Thymus (tissue), 11 donors: ENCODE measurements around the gene GPR32. TPM values are rescaled to one million over a fixed set of nuclear protein-coding genes. Genes with fewer than 3 reads are reported as not detected.
"Not testable (repeated sequence)": the region's sequence is repeated elsewhere in the genome, so short reads cannot be mapped to it uniquely, and the experiment has no call there.

Source experiments
- DNase-seq, 9 donors: peaks; one replicate each; pipeline ENCODE4 v3.0.0-alpha.2; 2013; ENCODE audit warnings: low spot score in 9 of 9, low read depth in 6 of 9, missing footprints in 1 of 9
- H3K27ac ChIP-seq, 2 donors: one replicate each; pipeline ENCODE4 v1.5.1; 2013; ENCODE audit warnings: control low read depth in 1 of 2, low read depth in 1 of 2, low read length in 1 of 2, mild to moderate bottlenecking in 1 of 2, moderate library complexity in 1 of 2
- H3K27me3 ChIP-seq, 2 donors: one replicate each; pipeline ENCODE4 v1.5.1; 2013; ENCODE audit warnings: low read length in 1 of 2; ENCODE audit not compliant: control insufficient read depth in 2 of 2, insufficient read depth in 1 of 2
- H3K36me3 ChIP-seq, 2 donors: one replicate each; pipeline ENCODE4 v1.5.1; 2013; ENCODE audit warnings: low read length in 1 of 2, mild to moderate bottlenecking in 1 of 2, moderate library complexity in 1 of 2; ENCODE audit not compliant: control insufficient read depth in 2 of 2, insufficient read depth in 2 of 2
- H3K4me1 ChIP-seq, 2 donors: one replicate each; pipeline ENCODE4 v1.5.1; 2013; ENCODE audit warnings: low read length in 2 of 2; ENCODE audit not compliant: control insufficient read depth in 2 of 2, insufficient read depth in 2 of 2
- H3K4me3 ChIP-seq, 2 donors: one replicate each; pipeline ENCODE4 v1.5.1; 2013; ENCODE audit warnings: low read length in 2 of 2, control low read depth in 1 of 2, mild to moderate bottlenecking in 1 of 2
- H3K9me3 ChIP-seq, 2 donors: one replicate each; pipeline ENCODE4 v1.5.1; 2013; ENCODE audit warnings: low read length in 1 of 2, mild to moderate bottlenecking in 1 of 2; ENCODE audit not compliant: control insufficient read depth in 2 of 2, insufficient read depth in 1 of 2
- WGBS: extraction: QIAGEN DNeasy Blood & Tissue Kit; methylation state at CpG from one replicate; pipeline ENCODE4 v1.1.7; 2013; 5-methylcytosine and 5-hydroxymethylcytosine counted together
- polyA plus RNA-seq: library from polyadenylated mRNA; stranded (reverse); fragments of 200-250 nt; gene quantifications from one replicate; pipeline ENCODE4 v1.2.3, GENCODE V29; 2013
- total RNA-seq: library from RNA; stranded (reverse); fragments of 120-200 nt; gene quantifications from one replicate; pipeline ENCODE4 v1.2.4, GENCODE V29; 2013
- donor health status: healthy.

The GPR32 gene
- total and polyA plus RNA-seq, 2 donors = 0.07 TPM; not detected in 1

GRCh38 chr19:50801107-50801506, 30.8 kb downstream of the GPR32 start:
- Histone ChIP-seq H3K9me3 (no peaks in the 10 kb centered on the region), H3K4me3 (no peak overlapping the region), H3K27ac (no peak overlapping the region), H3K27me3 (no peaks in the 10 kb centered on the region), H3K4me1 (peaks cover 14% of the 10 kb centered on the region in 2 donors), H3K36me3 (peaks cover 45 to 52% of the 10 kb centered on the region in 2 donors)
- no peak for DNase-seq
- 96% methylated on average over 8 of the region's 8 CpGs for WGBS

GRCh38 chr19:50803633-50804419, 33.6 kb downstream of the GPR32 start:
- Histone ChIP-seq H3K9me3 (no peaks in the 10 kb centered on the region), H3K27me3 (no peaks in the 10 kb centered on the region), H3K4me1 (peaks cover 14% of the 10 kb centered on the region in 2 donors), H3K36me3 (peaks cover 21 to 28% of the 10 kb centered on the region in 2 donors), H3K27ac (peak overlapping the region; percentile 99), H3K4me3 (peak overlapping the region; percentile 81 to 94)
- peak in 2 of 9 donors; percentile 20 to 28 for DNase-seq
- WGBS = under 1% methylated on average over 40 of the region's 40 CpGs

DNA sequence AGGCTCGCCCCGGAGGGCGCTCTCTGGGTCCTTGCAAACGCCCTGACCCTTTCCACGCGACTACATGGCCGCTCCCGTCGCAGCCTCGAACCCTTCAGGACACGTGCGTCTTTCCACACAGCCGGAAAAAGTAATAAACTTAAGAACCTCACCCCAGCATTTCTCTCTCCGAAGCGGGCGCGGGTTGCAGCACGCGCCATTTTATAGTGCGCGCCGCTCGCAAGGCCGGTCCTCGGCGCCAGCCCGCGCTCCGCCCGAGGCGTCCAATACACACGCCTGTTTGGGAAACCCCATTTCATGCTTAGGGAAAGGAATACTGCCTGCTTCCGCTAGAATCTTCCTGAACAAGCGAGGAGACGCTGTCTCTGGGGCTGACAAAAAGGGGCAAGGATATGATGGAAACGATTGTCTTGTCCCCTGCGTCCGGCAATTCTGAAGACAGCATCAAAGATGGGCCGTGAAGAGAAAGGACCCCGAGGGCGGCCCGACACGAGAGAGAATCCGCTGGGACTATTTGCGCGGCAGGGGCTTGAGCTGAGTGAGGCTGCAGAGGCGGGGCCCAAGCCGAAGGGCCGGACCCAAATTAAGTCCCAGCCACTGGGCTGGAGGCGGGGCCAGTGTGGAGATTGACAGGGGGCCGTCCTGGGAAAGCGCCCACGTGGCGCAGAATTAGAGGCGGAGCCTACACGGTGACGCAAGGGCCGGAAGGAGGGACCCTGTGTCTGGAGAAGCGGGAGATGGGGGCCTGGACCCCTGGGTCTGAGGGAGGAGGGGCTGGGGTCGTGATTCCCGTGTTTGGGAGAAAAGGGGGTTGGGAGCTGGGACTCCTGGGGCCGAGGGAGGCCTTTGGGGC, 34.4 kb downstream of the GPR32 start:
- Histone ChIP-seq H3K27me3 (no peaks in the 10 kb centered on the region), H3K9me3 (no peaks in the 10 kb centered on the region), H3K36me3 (peaks cover 13 to 20% of the 10 kb centered on the region in 2 donors), H3K4me1 (peaks cover 14% of the 10 kb centered on the region in 2 donors), H3K27ac (peak overlapping the region; percentile 99), H3K4me3 (peak overlapping the region; percentile 81 to 94)
- DNase-seq = peak; percentile 92 to 99 (median 96)
- under 1% methylated on average over 62 of the region's 62 CpGs for WGBS

DNA sequence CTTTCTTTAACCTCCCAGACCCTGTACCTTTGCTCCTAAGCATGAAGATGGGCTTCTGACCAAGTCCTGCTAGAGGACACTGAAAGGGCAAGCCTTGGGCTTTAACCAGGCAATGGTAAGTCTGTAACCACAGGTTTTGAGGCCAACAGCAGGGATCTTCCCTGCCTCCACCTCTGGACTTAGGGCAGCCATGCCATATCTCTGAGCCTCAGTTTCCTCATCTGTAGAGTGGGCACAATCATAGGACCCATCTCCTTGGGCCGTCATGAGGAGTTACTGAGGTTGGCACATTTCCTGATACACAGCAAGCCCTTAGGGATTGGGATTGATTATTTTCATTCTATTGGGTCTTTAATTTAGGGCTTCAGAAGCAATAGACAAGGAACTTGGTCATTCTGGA, 38.6 kb downstream of the GPR32 start:
- Histone ChIP-seq H3K4me1 (peaks cover under 1 to 4% of the 10 kb centered on the region in 2 donors), H3K27me3 (no peaks in the 10 kb centered on the region), H3K9me3 (no peaks in the 10 kb centered on the region), H3K36me3 (no peaks in the 10 kb centered on the region), H3K27ac (no peak overlapping the region), H3K4me3 (no peak overlapping the region)
- WGBS = 77% methylated on average over 1 of the region's 1 CpG
- DNase-seq = no peak

- not testable (repeated sequence) for H3K9me3 ChIP-seq, H3K4me1 ChIP-seq, H3K27ac ChIP-seq, DNase-seq, H3K4me3 ChIP-seq, H3K36me3 ChIP-seq
- 90% methylated on average over 3 of the region's 3 CpGs for WGBS
- H3K27me3 ChIP-seq = peaks cover 5 to 14% of the 10 kb centered on the region in 2 donors
Observed at GRCh38 chr19:50811622-50812238, 41.5 kb downstream of the GPR32 start.

DNA sequence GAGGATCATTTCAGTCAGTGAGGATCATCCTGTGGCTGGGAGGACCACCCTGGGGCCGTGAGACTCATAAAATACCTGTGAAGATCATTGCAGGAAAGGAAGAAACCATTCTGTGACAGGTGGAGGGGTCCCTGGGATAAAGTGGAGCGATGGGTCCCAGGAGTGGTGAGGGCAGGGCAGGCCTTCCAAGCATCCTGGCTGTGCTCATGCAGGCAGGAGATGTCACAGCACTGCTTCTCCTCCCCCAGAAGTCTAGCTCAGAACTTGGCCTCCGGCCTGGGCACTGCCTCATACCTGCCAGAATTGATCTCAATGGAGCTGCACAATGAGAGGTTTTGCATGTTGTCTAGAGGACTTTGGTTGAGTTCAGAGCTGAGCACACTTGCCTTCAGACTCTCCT, 42.2 kb downstream of the GPR32 start:
- H3K27ac ChIP-seq = no peak overlapping the region
- no peak overlapping the region for H3K4me3 ChIP-seq
- DNase-seq = no peak
- no peaks in the 10 kb centered on the region for H3K4me1 ChIP-seq
- H3K27me3 ChIP-seq = peaks cover 8 to 21% of the 10 kb centered on the region in 2 donors
- H3K36me3 ChIP-seq = no peaks in the 10 kb centered on the region
- no peaks in the 10 kb centered on the region for H3K9me3 ChIP-seq
- 82% methylated on average over 3 of the region's 3 CpGs for WGBS

GRCh38 chr19:50814883-50815282, 44.6 kb downstream of the GPR32 start:
- Histone ChIP-seq H3K4me1 (peaks cover 0 to 5% of the 10 kb centered on the region in 2 donors), H3K27me3 (peaks cover 17 to 45% of the 10 kb centered on the region in 2 donors), H3K4me3 (no peak overlapping the region), H3K27ac (no peak overlapping the region), H3K9me3 (peaks cover 0 to 6% of the 10 kb centered on the region in 2 donors), H3K36me3 (no peaks in the 10 kb centered on the region)
- 91% methylated on average over 5 of the region's 5 CpGs for WGBS
- DNase-seq = no peak

DNA sequence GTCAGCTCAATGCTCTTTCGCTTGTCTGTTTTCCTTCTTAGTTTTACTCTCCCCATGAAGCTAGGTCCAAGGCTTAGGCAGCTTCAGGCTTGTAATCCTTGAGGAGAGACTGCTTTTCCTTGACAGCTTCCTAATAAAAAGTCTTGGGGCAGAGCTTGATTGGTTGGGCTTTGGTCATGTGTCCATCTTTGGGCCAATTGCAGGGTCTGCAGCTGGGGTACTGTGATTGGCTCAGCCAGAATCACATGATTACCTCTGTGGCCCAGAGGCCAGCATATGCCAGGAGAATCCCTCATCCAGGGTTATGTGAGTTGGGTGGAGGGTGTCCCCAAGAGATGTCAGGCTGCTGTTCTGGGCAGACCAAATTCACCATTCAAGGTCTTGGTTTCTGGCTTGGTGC, 45.2 kb downstream of the GPR32 start:
- Histone ChIP-seq H3K27me3 (peaks cover 17 to 51% of the 10 kb centered on the region in 2 donors), H3K36me3 (no peaks in the 10 kb centered on the region), H3K4me3 (no peak overlapping the region), H3K9me3 (peaks cover 0 to 6% of the 10 kb centered on the region in 2 donors), H3K4me1 (peaks cover 0 to 5% of the 10 kb centered on the region in 2 donors), H3K27ac (no peak overlapping the region)
- 98% methylated on average over 1 of the region's 1 CpG for WGBS
- DNase-seq = no peak
